Endothelial cell of umbilical vein (primary cell): ENCODE data around the gene RASAL3. TPM values are rescaled to one million over a fixed set of nuclear protein-coding genes. Genes with fewer than 3 reads are reported as not detected.

ENCODE experiments used
- BruUV-seq: library from RNA; stranded (reverse); fragments of 400-500 nt; replicated peaks from 2 replicates; lab custom pipeline; 2021; lab: Mats Ljungman, UMichigan
- CTCF ChIA-PET: fragments of 300-600, 350-600 bp; sonication (Branson Sonifier 250); formaldehyde crosslinking; loops from one replicate; lab custom pipeline; 2021; ENCODE audit warnings: antibody characterized with exemption, inconsistent platforms; lab: Charles Lee
- POLR2A ChIA-PET: fragments of 300-600, 350-600 bp; sonication (Branson Sonifier 250); formaldehyde crosslinking; loops from one replicate; lab custom pipeline; 2021; ENCODE audit warnings: antibody characterized with exemption, inconsistent platforms; lab: Charles Lee
- DNase-seq: peaks from one replicate; pipeline ENCODE4 v3.0.0-alpha.2; 2011; ENCODE audit warnings: low read depth, low spot score
- FAIRE-seq: peaks from 2 replicates; lab custom pipeline; 2011; peaks lifted over from hg19 to GRCh38; lab: Jason Lieb, UNC
- H2AFZ ChIP-seq: 2 replicates; pipeline ENCODE4 v1.6.0; 2012; ENCODE audit warnings: low read depth, low read length, control low read depth, inconsistent platforms
- H3K27ac ChIP-seq: 2 replicates; pipeline ENCODE4 v1.5.1; 2011; ENCODE audit warnings: low read depth, mild to moderate bottlenecking, control low read depth, low read length, moderate library complexity; ENCODE audit not compliant: insufficient read depth
- H3K27me3 ChIP-seq, 2 experiments: 2 replicates each; pipeline versions ENCODE4 v1.6.0 to v1.6.1; 2011; ENCODE audit warnings: low read length in 2 of 2, mixed read lengths in 1 of 2; ENCODE audit not compliant: control insufficient read depth in 2 of 2, insufficient read depth in 2 of 2
- H3K36me3 ChIP-seq, 2 experiments: 2 replicates in 1 of 2; 3 replicates in 1 of 2; pipeline ENCODE4 v1.5.1; 2011; ENCODE audit warnings: low read length in 2 of 2, mild to moderate bottlenecking in 1 of 2, moderate library complexity in 1 of 2; ENCODE audit not compliant: control insufficient read depth in 2 of 2, insufficient read depth in 2 of 2; ENCODE audit errors: extremely low read depth in 1 of 2
- H3K4me1 ChIP-seq: 3 replicates; pipeline ENCODE4 v1.5.1; 2011; ENCODE audit warnings: mild to moderate bottlenecking, low read length; ENCODE audit not compliant: control insufficient read depth, insufficient read depth; ENCODE audit errors: extremely low read depth
- H3K4me2 ChIP-seq: 2 replicates; pipeline ENCODE4 v1.6.1; 2011; ENCODE audit warnings: low read length, control low read depth, mixed read lengths; ENCODE audit not compliant: insufficient read depth
- H3K4me3 ChIP-seq, 3 experiments: fragments of 200-600 bp in 1 of 3; sonication (generic), shearing (Covaris generic) in 1 of 3; replicated peaks in 1 of 3; 2 replicates each; pipeline ENCODE4 v1.5.1; 2011 to 2016; ENCODE audit warnings: control low read depth in 3 of 3, low read length in 3 of 3, mild to moderate bottlenecking in 2 of 3, inconsistent platforms in 1 of 3, low read depth in 1 of 3, moderate library complexity in 1 of 3; ENCODE audit not compliant: insufficient read depth in 1 of 3
- H3K79me2 ChIP-seq: 2 replicates; pipeline ENCODE4 v1.6.0; 2012; ENCODE audit warnings: low read length, inconsistent platforms; ENCODE audit not compliant: control insufficient read depth, insufficient read depth
- H3K9ac ChIP-seq: replicated peaks from 2 replicates; pipeline ENCODE3; 2011; ENCODE audit warnings: low read length, control low read depth; ENCODE audit not compliant: insufficient read depth; ENCODE audit errors: extremely low read depth
- H3K9me1 ChIP-seq: replicated peaks from 3 replicates; pipeline ENCODE4 v1.6.0; 2011; ENCODE audit warnings: mild to moderate bottlenecking, low read length; ENCODE audit not compliant: control insufficient read depth, insufficient read depth; ENCODE audit errors: extremely low read depth
- H3K9me3 ChIP-seq: replicated peaks from 2 replicates; pipeline ENCODE4 v1.5.1; 2012; ENCODE audit warnings: low read length, inconsistent platforms; ENCODE audit not compliant: control insufficient read depth, insufficient read depth
- H4K20me1 ChIP-seq: replicated peaks from 2 replicates; pipeline ENCODE3; 2011; ENCODE audit warnings: mild to moderate bottlenecking, low read length; ENCODE audit not compliant: control insufficient read depth, insufficient read depth; ENCODE audit errors: extremely low read depth
- EZH2 ChIP-seq: IDR thresholded peaks from 2 replicates; pipeline ENCODE4 v1.6.1; 2012; ENCODE audit warnings: borderline replicate concordance, low read depth, mild to moderate bottlenecking, moderate library complexity, low read length, inconsistent platforms; ENCODE audit not compliant: severe bottlenecking
- FOS ChIP-seq: IDR thresholded peaks from 2 replicates; pipeline ENCODE4 v1.6.1; 2011; ENCODE audit warnings: mild to moderate bottlenecking, low read length, moderate library complexity, borderline replicate concordance; ENCODE audit not compliant: insufficient read depth
- GATA2 ChIP-seq: IDR thresholded peaks from 2 replicates; pipeline ENCODE4 v1.7.0; 2011; ENCODE audit warnings: low read depth, mild to moderate bottlenecking, moderate library complexity, mixed read lengths, low read length; ENCODE audit not compliant: insufficient read length, insufficient read depth
- JUN ChIP-seq: IDR thresholded peaks from 2 replicates; pipeline ENCODE4 v1.6.1; 2011; ENCODE audit warnings: borderline replicate concordance, low read depth; ENCODE audit not compliant: insufficient read length, insufficient read depth
- MYC ChIP-seq: IDR thresholded peaks from one replicate; pipeline ENCODE4 v1.6.1; 2011; ENCODE audit warnings: mild to moderate bottlenecking, low read depth, low read length
- POLR2A ChIP-seq: IDR thresholded peaks from 2 replicates; pipeline ENCODE4 v1.6.1; 2012; ENCODE audit warnings: low read depth, mild to moderate bottlenecking, control low read depth, low read length
- POLR2AphosphoS5 ChIP-seq: IDR thresholded peaks from 2 replicates; pipeline ENCODE4 v1.6.1; 2012; ENCODE audit warnings: low read depth, mild to moderate bottlenecking, control low read depth, low read length, moderate library complexity; ENCODE audit not compliant: insufficient read depth
- dilution Hi-C: fragments of 300-500 bp; cut with MboI; formaldehyde crosslinking; loops from one replicate; pipeline ENCODE4 v1.15.0; 2019; ENCODE audit warnings: low sequenced_read_pairs; ENCODE audit not compliant: extremely low pct_ligation_motif_present
- intact Hi-C: fragments of 100-400 bp; cut with micrococcal nuclease; formaldehyde crosslinking; loops from one replicate; pipeline ENCODE4 v1.10.0; 2022
- polyA plus RNA-seq, 4 experiments: library from polyadenylated mRNA; depleted of rRNA in 3 of 4; stranded (reverse) in 3 of 4; unstranded in 1 of 4; fragments of >200 nt; gene quantifications; 2 replicates each; pipeline versions ENCODE4 v1.2.1 to v1.2.3, GENCODE V29; 2011 to 2012; ENCODE audit warnings: missing spikeins in 1 of 4
- total RNA-seq: library from RNA; stranded (reverse); gene quantifications from 2 replicates; pipeline ENCODE4 v1.2.3, GENCODE V29; 2021
- TF ChIP-seq, protein P1 (sequence below), 2 donors: IDR thresholded peaks; 1 replicate in 1 of 2; 2 replicates in 1 of 2; pipeline ENCODE4 v1.5.1; 2011; ENCODE audit warnings: low read length in 2 of 2, mild to moderate bottlenecking in 2 of 2, moderate library complexity in 2 of 2, control low read depth in 1 of 2, inconsistent platforms in 1 of 2, low read depth in 1 of 2; ENCODE audit not compliant: insufficient read depth in 1 of 2; ENCODE audit errors: extremely low read depth in 1 of 2
- TF ChIP-seq, protein P2 (sequence below): IDR thresholded peaks from 2 replicates; pipeline ENCODE4 v1.6.1; 2011; ENCODE audit not compliant: insufficient read depth, insufficient read length

The RASAL3 gene
- total and polyA plus RNA-seq, 2 donors (not counting 3 experiments of a cell fraction or from before 2014, with no cell fraction given), result 4.1 to 5.7 TPM

DNA sequence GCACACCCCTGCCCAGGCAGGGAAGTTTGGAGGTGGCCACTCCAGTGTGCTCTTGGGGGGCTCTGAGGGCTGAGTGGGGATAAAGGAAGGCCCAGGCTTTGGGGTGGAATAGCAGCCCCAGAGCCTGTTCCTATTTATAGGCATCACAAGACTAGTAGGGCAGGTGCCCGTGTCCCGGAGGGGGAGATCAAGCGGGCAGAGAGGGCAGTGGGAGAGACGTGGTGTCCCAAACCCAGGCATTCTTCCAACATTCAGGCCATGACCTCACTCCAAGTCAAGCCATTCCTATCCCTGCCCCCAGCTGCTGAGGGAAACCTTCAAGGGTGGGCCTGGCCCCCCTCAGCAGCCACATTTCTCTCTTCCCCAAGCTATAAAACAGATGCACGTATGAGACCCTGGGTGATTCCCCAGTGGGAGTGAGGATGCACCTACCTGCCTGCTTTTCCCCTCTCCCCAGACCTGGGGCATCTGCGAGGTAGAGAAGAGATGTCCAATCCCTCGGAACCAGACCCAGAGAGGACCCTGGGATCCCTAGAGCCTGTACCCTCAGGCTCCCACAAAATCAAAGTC lies 18.5 kb downstream of the RASAL3 start:
- H3K9me1 ChIP-seq, result no peaks in the 10 kb centered on the region
- no peak overlapping the region for H3K4me2 ChIP-seq
- no TSS peak for BruUV-seq
- no peak overlapping the region for H3K27ac ChIP-seq
- FAIRE-seq (no peak), DNase-seq (no peak)
- no peaks in the 10 kb centered on the region for H4K20me1 ChIP-seq
- no peaks in the 10 kb centered on the region for H3K9me3 ChIP-seq
- ChIA-PET CTCF (no interaction called here), POLR2A (no interaction called here)
- H3K9ac ChIP-seq, result no peak overlapping the region
- H3K36me3 ChIP-seq, result no peaks in the 10 kb centered on the region
- H2AFZ ChIP-seq, result no peak overlapping the region
- dilution Hi-C loops, result no loop called here
- TF ChIP-seq POLR2A (no peak), POLR2AphosphoS5 (no peak), GATA2 (no peak), EZH2 (no peak), FOS (no peak), JUN (no peak), MYC (no peak)
- TF ChIP-seq, protein P1, sequence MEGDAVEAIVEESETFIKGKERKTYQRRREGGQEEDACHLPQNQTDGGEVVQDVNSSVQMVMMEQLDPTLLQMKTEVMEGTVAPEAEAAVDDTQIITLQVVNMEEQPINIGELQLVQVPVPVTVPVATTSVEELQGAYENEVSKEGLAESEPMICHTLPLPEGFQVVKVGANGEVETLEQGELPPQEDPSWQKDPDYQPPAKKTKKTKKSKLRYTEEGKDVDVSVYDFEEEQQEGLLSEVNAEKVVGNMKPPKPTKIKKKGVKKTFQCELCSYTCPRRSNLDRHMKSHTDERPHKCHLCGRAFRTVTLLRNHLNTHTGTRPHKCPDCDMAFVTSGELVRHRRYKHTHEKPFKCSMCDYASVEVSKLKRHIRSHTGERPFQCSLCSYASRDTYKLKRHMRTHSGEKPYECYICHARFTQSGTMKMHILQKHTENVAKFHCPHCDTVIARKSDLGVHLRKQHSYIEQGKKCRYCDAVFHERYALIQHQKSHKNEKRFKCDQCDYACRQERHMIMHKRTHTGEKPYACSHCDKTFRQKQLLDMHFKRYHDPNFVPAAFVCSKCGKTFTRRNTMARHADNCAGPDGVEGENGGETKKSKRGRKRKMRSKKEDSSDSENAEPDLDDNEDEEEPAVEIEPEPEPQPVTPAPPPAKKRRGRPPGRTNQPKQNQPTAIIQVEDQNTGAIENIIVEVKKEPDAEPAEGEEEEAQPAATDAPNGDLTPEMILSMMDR (IDR thresholded peaks at IDR 0.05; ENCODE audit: extremely low read depth in 1 of 2, insufficient read depth in 1 of 2, low read depth in 1 of 2, low read length in 2 of 2), result no peak
- TF ChIP-seq, protein P2, sequence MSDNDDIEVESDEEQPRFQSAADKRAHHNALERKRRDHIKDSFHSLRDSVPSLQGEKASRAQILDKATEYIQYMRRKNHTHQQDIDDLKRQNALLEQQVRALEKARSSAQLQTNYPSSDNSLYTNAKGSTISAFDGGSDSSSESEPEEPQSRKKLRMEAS, result no peak
- H3K4me1 ChIP-seq, result peaks cover 8% of the 10 kb centered on the region
- H3K4me3 ChIP-seq, result no peak overlapping the region
- H3K27me3 ChIP-seq, result no peaks in the 10 kb centered on the region
- intact Hi-C loops, result no loop called here
- H3K79me2 ChIP-seq, result no peaks in the 10 kb centered on the region
